SU-DHL-6 (cell line): ENCODE results near the gene LRRC7.

Source experiments
- H2AFZ ChIP-seq: fragments of 200-600 bp; sonication (generic); 2 replicates; pipeline ENCODE4 v1.6.1; 2014; ENCODE audit warnings: low read depth, mild to moderate bottlenecking, moderate library complexity, mixed read lengths, antibody characterized with exemption, low read length; ENCODE audit not compliant: severe bottlenecking
- H3F3A ChIP-seq: fragments of 200-600 bp; shearing (Covaris generic); 2 replicates; pipeline ENCODE4 v1.6.0; 2016; ENCODE audit warnings: antibody characterized with exemption, mild to moderate bottlenecking; ENCODE audit not compliant: insufficient read depth
- H3K27ac ChIP-seq: fragments of 200-600 bp; sonication (generic); 2 replicates; pipeline ENCODE4 v1.5.1; 2016; ENCODE audit warnings: low read depth, mild to moderate bottlenecking, low read length, moderate library complexity, mixed read lengths
- H3K27me3 ChIP-seq: fragments of 200-600 bp; sonication (generic), shearing (Covaris generic); 2 replicates; pipeline ENCODE4 v1.6.0; 2014; ENCODE audit warnings: mild to moderate bottlenecking, low read length
- H3K36me3 ChIP-seq: fragments of 200-600 bp; sonication (generic); 2 replicates; pipeline ENCODE4 v1.6.1; 2014; ENCODE audit warnings: mild to moderate bottlenecking, low read length, mixed read lengths
- H3K4me2 ChIP-seq: fragments of 300-600, 200-600 bp; shearing (Covaris generic), sonication (generic); 2 replicates; pipeline ENCODE4 v1.6.0; 2014; ENCODE audit warnings: low read length, low read depth, mild to moderate bottlenecking; ENCODE audit not compliant: poor library complexity, severe bottlenecking
- H3K4me3 ChIP-seq: fragments of 200-600 bp; sonication (generic); 2 replicates; pipeline ENCODE4 v1.5.1; 2014; ENCODE audit warnings: antibody characterized with exemption, low read length, mild to moderate bottlenecking, mixed read lengths; ENCODE audit not compliant: insufficient read depth, poor library complexity, severe bottlenecking
- H3K79me2 ChIP-seq: fragments of 200-600 bp; sonication (generic); 2 replicates; pipeline ENCODE4 v1.6.1; 2014; ENCODE audit warnings: mild to moderate bottlenecking, low read length, moderate library complexity; ENCODE audit not compliant: insufficient read depth
- H3K9ac ChIP-seq: fragments of 200-600 bp; sonication (generic); 2 replicates; pipeline ENCODE4 v1.7.0; 2014; ENCODE audit warnings: mild to moderate bottlenecking, low read length
- H3K9me2 ChIP-seq: fragments of 200-600 bp; sonication (generic); replicated peaks from 2 replicates; pipeline ENCODE4 v1.6.1; 2014; ENCODE audit warnings: low read length; ENCODE audit not compliant: insufficient read depth
- H3K9me3 ChIP-seq: fragments of 200-600 bp; sonication (generic); 2 replicates; pipeline ENCODE4 v1.6.1; 2014; ENCODE audit warnings: low read length, mixed read lengths; ENCODE audit not compliant: insufficient read depth
- H4K20me1 ChIP-seq: fragments of 200-600 bp; sonication (generic); 2 replicates; pipeline ENCODE4 v1.6.1; 2014; ENCODE audit warnings: low read depth, mild to moderate bottlenecking, antibody characterized with exemption, low read length, moderate library complexity, mixed read lengths
- EZH2phosphoT487 ChIP-seq: fragments of 200-600 bp; sonication (generic), shearing (Covaris generic); conservative IDR thresholded peaks from 2 replicates; pipeline ENCODE4 v1.6.1; 2018; ENCODE audit warnings: mild to moderate bottlenecking, antibody characterized with exemption, low read length, moderate library complexity, mixed read lengths
- TF ChIP-seq, protein P1 (sequence below): fragments of 200-600 bp; sonication (generic); IDR thresholded peaks from one replicate; pipeline ENCODE4 v1.5.1; 2017; ENCODE audit warnings: antibody characterized with exemption, mild to moderate bottlenecking, low read length, moderate library complexity; ENCODE audit not compliant: insufficient read depth, poor library complexity, severe bottlenecking

The LRRC7 gene

DNA sequence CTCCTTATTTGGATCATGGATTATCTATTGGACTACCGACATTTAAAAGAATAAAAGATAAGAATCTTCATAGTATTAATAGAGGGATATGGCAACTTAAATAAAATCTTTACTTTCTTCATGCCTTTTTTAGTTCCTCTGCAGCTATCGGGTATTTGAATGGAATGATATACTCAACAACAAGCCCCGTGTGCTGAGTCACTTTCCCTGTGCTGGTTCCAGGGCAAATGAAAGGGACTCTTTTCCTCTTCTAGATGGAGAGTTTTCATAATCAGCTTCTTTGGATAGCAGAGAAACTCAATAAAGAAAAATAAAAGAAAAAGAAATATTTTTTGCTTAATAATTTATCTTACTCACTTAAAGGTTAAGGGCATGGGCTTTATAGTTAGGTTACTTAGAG is 423.9 kb downstream of the LRRC7 start:
- no peak overlapping the region for H3K4me3 ChIP-seq
- H3F3A ChIP-seq: no peaks in the 10 kb centered on the region
- no peak for TF ChIP-seq EZH2phosphoT487
- TF ChIP-seq, protein P1, sequence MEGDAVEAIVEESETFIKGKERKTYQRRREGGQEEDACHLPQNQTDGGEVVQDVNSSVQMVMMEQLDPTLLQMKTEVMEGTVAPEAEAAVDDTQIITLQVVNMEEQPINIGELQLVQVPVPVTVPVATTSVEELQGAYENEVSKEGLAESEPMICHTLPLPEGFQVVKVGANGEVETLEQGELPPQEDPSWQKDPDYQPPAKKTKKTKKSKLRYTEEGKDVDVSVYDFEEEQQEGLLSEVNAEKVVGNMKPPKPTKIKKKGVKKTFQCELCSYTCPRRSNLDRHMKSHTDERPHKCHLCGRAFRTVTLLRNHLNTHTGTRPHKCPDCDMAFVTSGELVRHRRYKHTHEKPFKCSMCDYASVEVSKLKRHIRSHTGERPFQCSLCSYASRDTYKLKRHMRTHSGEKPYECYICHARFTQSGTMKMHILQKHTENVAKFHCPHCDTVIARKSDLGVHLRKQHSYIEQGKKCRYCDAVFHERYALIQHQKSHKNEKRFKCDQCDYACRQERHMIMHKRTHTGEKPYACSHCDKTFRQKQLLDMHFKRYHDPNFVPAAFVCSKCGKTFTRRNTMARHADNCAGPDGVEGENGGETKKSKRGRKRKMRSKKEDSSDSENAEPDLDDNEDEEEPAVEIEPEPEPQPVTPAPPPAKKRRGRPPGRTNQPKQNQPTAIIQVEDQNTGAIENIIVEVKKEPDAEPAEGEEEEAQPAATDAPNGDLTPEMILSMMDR: no peak
- H3K9me2 ChIP-seq: no peaks in the 10 kb centered on the region
- no peak overlapping the region for H2AFZ ChIP-seq
- H4K20me1 ChIP-seq: no peaks in the 10 kb centered on the region
- H3K4me2 ChIP-seq: no peak overlapping the region
- no peaks in the 10 kb centered on the region for H3K36me3 ChIP-seq
- H3K79me2 ChIP-seq: no peaks in the 10 kb centered on the region
- no peaks in the 10 kb centered on the region for H3K27me3 ChIP-seq
- no peak overlapping the region for H3K27ac ChIP-seq
- no peaks in the 10 kb centered on the region for H3K9me3 ChIP-seq
- no peak overlapping the region for H3K9ac ChIP-seq

DNA sequence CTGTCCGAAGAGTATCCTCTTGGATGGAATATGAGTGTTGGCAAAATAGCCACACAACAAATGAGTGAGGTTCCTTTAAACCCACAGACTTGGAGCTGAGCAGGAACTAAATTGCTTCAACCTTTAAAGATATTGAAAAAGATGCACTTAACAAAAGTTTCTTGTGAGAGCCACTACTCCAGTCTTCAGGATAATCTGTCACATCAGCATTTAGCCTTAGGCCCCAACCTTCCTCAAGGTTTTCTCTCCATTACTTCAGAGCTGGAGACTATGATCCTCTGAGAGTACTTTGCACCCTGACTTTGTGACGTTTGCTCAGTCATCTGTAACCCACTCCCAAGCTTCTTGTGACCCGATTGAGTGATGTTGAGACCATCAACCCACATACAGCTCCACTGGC is 424.9 kb downstream of the LRRC7 start:
- Histone ChIP-seq H3K27ac (no peak overlapping the region), H3K4me2 (no peak overlapping the region), H3K36me3 (no peaks in the 10 kb centered on the region), H3K9me2 (no peaks in the 10 kb centered on the region), H3K9ac (no peak overlapping the region), H3F3A (no peaks in the 10 kb centered on the region), H4K20me1 (no peaks in the 10 kb centered on the region), H3K79me2 (no peaks in the 10 kb centered on the region), H3K4me3 (no peak overlapping the region), H3K9me3 (no peaks in the 10 kb centered on the region), H3K27me3 (no peaks in the 10 kb centered on the region), H2AFZ (no peak overlapping the region)
- TF ChIP-seq, protein P1: no peak
- TF ChIP-seq EZH2phosphoT487: no peak

DNA sequence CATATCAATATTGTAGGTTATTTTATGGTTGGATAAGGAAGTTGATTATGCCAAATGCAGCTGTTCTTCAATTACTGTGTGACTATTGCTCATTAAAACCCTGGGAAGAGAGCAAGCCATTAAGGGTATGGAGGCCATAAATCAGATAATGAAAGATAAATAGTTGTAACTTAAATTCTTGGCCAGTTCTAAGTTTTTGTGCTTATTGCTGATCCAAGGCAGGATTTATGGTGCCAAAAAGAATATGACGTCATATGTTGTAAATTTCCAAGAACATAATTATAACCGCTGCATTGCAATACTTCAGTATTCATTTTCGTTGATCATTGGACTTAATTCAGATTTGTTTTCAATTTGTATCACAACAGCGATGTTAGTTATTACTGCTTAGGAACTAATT is 426.1 kb downstream of the LRRC7 start:
- no peak overlapping the region for H2AFZ ChIP-seq
- no peaks in the 10 kb centered on the region for H3K9me2 ChIP-seq
- no peak overlapping the region for H3K9ac ChIP-seq
- no peaks in the 10 kb centered on the region for H3K36me3 ChIP-seq
- no peaks in the 10 kb centered on the region for H4K20me1 ChIP-seq
- no peak overlapping the region for H3K27ac ChIP-seq
- H3K27me3 ChIP-seq: no peaks in the 10 kb centered on the region
- no peaks in the 10 kb centered on the region for H3K9me3 ChIP-seq
- no peaks in the 10 kb centered on the region for H3F3A ChIP-seq
- no peak for TF ChIP-seq EZH2phosphoT487
- TF ChIP-seq, protein P1: no peak
- no peaks in the 10 kb centered on the region for H3K79me2 ChIP-seq
- no peak overlapping the region for H3K4me3 ChIP-seq
- H3K4me2 ChIP-seq: no peak overlapping the region

DNA sequence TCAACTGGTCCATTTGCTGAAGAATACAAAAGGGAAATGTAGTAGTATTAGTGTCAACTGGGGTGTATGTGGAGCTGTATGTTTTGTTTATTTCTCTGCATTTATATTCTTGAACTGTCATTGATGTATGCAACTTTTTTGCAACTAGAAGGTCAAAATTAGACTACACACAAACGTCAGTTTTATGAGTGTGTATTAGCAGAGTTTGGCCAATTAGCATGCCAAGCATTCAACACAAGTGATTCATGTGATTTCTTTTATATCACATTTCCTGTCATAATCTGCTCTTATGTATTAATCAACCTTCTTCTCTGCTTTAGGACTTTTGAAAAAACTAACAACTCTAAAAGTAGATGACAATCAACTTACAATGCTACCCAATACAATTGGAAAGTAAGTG is 426.5 kb downstream of the LRRC7 start:
- no peaks in the 10 kb centered on the region for H3K36me3 ChIP-seq
- H3K27ac ChIP-seq: no peak overlapping the region
- H3K4me2 ChIP-seq: no peak overlapping the region
- H3K9ac ChIP-seq: no peak overlapping the region
- H4K20me1 ChIP-seq: no peaks in the 10 kb centered on the region
- H2AFZ ChIP-seq: no peak overlapping the region
- H3K9me3 ChIP-seq: no peaks in the 10 kb centered on the region
- no peaks in the 10 kb centered on the region for H3K79me2 ChIP-seq
- no peaks in the 10 kb centered on the region for H3K27me3 ChIP-seq
- H3K9me2 ChIP-seq: no peaks in the 10 kb centered on the region
- TF ChIP-seq, protein P1: no peak
- TF ChIP-seq EZH2phosphoT487: no peak
- no peak overlapping the region for H3K4me3 ChIP-seq
- H3F3A ChIP-seq: no peaks in the 10 kb centered on the region
